CD4-positive, alpha-beta T cell treated with Interleukin-6 at 100 ng/mL for 8 hours (primary cell): ENCODE results near the gene CHST11.

ENCODE experiments used
- DNase-seq: peaks from one replicate; pipeline ENCODE4 v3.0.0-alpha.2; 2020; ENCODE audit warnings: mixed read lengths, low spot score

CHST11 gene

GRCh38 chr12:104673696-104674482 lies 217.1 kb downstream of the CHST11 start:
- no peak for DNase-seq

DNA sequence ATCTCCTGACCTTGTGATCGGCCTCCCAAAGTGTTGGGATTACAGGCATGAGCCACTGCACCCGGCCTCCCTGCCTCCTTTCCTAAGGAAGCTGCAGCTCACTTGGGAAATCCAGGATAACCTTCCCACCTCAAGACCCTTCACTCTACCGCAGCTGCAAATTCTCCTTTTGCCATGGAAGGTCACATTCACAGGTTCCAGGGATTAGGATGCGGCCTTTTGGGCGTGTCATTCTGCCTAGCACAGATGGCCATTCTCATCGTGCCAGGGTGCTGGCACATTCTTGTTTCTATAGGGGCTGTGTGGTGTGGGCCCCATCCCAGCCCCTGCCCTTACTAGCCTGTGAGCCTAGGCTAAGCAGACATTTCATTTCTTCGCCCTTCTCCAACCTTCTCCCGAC lies 219.9 kb downstream of the CHST11 start:
- no peak for DNase-seq

DNA sequence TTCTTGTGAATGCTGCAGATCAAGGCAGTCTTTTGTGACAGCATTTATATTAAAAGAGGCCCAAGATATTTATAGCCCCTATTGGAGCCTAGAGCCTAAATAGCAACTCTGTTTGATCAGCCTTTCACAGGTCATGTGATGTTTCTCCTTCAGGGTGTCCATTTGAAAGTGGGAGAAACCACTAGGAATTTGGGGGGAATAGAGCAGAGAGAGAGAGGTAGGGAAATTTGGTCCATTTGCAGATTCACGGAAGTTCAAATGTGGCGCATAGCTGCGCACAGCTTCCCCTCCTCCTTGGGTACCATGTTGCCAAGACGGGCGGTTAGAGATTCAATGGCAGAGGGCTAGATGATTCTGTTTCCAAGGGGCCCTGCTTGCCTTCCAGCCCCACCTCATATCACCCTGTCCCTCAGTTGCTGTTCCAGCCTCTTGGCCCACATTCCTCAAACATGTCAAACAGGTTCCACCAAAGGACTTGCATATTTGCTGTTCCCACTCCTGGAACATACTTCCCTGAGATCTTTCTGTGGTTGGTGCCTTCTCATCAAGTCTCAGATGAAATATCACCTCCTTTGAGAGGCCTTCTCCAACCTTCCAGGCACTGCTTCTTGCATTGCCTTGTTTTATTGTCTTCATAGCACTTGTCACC lies 220.8 kb downstream of the CHST11 start:
- DNase-seq, result no peak

- peak; percentile 43 for DNase-seq
Measured at GRCh38 chr12:104680070-104680469, 223.3 kb downstream of the CHST11 start.

DNA sequence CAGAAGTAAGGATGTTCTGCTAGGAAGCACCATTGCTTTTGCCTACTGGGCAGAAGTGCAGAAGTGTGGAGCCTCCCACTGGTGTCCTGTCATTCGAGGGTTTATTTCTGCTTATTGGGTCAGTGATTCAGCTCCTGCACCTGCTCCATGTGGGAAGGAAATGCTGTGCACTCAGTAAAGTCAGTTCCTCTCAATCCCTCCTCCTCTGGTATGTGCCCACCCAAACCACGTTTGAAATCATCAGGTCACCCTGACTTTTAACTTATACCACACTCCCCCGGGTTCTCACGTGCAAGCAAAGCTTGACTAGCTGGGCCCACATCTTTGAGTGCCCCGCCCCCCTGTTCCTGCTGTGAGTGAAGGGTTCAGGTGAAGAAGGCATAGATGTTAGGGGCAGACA lies 223.7 kb downstream of the CHST11 start:
- no peak for DNase-seq

DNA sequence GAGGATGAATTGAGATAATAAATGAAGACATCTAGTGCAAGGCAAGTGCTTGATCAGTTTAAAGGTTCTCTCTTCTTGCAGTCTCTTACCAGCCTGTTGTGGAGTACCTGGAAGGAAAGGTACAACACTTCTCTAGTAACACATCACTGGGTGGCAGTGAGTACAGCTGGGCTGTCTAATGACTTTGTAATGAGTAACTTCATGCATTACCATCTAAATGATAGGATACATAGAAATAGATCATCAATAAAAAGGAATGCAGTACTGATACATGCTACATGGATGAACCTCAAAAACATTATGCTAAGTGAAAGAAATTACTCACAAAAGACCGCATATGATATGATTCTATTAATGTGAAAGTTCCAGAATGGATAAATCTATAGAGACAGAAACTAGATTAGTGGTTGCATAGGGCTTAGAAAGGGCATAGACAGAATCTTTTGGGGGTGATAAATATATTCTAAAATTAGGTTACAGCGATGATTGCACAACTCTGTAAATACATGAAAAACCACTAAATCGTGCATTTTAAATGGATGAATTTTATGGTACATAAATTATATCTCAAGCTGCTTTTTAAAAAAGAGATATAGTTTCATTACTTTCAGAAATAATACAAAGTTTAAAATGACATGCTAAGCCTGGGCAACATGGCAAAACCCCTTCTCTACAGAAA lies 224.4 kb downstream of the CHST11 start:
- no peak for DNase-seq

DNA sequence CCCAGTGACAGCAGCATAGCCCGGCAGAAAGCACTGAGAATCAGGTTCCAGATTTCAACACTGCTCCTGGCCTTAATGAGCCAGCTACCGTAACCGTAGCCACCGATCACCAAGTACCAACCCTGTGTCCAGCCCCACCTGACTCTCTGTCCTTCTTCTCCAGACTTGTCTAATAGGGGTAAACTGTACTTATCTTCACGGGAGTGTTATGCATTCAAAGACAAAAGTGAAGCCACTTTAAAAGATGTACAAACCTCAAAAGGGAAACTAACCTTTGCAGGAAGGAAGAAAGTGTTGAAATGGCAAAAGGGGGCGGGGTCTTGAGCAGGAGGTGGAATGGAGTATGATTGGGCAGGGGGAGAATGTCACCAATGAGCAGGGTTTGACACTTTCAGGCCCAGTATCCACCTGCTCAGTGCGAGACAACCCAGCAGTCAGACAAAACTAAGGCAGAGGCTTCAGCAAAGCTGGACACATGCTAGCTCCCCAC lies 226.1 kb downstream of the CHST11 start:
- DNase-seq, result peak; percentile 68

- no peak for DNase-seq
Measured at GRCh38 chr12:104683831-104684503, 227.2 kb downstream of the CHST11 start.

DNA sequence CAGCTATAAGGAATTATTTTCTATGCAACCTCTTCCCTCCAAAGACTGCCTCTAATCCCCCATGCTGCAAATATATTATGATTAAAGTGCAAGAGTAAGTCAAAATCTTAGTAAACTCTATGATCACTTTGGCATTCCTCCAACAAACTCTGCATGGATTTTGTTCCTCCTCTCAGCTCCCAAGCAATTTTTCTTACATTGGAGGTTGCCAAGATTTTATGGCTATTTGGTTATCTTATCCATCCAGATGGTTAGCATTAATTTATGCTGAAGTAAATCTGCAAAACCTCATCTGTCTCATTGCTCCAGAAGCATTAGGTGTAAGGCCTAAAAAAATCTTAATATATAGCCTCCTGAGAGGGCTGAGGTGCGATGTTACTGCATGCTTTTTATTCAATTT lies 228.1 kb downstream of the CHST11 start:
- no peak for DNase-seq

DNA sequence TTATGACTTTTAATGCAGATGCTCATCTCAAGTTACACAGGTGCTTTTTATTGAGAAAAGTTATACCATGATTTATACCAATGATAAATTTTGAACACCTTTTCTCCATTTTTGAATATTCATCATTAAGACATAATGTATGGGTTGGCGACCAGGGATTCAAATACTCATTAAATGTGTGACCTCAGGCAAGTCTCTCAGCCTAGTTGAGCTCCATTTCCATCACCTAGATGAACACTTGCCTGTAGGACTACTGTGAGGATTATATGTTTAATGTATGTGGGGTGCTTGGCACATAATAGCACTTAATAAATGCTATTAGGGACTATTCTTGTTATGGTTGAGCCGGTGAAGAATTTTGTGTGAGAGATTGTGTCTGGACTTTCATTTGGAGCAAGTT lies 228.6 kb downstream of the CHST11 start:
- DNase-seq, result no peak

GRCh38 chr12:104686196-104686595 lies 229.4 kb downstream of the CHST11 start:
- DNase-seq, result no peak

- DNase-seq, result peak; percentile 48
Measured at GRCh38 chr12:104687823-104688573, 231.2 kb downstream of the CHST11 start.

DNA sequence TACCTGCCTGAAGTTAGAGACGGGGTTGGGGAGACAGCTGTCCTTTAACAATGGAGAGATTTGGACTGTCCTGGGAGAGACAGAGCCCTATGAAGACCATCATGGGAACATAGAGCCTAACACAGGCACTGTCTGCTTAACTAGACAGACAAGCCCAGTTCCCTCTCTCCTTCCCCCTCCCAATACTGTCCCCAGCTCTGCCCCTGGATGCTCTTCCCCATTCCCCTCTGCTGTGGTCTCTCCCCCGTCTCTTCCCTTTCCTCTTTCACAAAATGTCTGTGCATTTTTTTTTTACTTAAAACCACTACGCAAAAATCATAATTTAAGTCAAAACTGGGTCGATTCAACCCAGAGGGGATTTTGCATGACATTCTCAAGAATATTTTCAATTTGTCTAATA lies 232.9 kb downstream of the CHST11 start:
- DNase-seq, result no peak

DNA sequence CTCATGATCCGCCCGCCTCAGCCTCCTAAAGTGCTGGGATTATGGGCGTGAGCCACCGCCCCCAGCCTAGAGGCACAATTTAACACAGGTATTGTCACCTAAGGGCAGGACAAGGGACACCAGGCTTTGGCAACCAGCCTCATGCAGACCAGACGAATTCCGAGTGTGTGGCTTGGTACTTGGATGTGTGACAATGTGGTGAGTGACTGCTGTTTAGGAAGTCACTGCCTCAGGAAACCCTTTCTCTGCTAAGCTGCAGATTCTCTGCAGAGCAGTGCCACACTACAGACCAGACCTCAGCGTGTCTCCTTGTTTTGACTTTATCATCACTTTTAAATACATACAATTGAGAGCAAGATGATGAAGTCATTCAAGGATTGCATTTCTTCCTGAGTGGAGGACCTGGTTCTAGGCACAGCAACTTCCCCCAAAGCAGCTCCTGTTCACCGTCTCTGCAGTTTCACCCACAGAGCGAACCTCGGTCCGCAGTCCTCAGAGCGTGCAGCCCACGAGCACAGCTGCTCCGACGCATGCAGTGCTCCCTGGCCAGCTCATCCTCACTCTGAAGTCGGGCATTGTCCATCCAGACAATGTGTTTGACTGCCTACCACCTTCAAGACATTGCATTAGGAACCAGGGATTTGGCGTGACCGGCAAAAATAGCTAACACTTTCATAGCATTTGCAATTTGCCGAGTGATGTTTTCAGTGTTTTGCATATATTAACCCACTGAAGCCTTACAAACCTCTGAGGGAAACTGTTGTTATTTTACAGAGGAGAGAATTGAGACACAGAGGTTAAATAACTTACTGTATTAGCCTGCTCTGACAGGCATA lies 235.2 kb downstream of the CHST11 start:
- DNase-seq, result no peak

- DNase-seq, result no peak
Measured at GRCh38 chr12:104692557-104693218, 235.9 kb downstream of the CHST11 start.

- DNase-seq, result no peak
Measured at GRCh38 chr12:104693493-104693892, 236.7 kb downstream of the CHST11 start.

GRCh38 chr12:104694161-104694560 lies 237.4 kb downstream of the CHST11 start:
- DNase-seq, result no peak

DNA sequence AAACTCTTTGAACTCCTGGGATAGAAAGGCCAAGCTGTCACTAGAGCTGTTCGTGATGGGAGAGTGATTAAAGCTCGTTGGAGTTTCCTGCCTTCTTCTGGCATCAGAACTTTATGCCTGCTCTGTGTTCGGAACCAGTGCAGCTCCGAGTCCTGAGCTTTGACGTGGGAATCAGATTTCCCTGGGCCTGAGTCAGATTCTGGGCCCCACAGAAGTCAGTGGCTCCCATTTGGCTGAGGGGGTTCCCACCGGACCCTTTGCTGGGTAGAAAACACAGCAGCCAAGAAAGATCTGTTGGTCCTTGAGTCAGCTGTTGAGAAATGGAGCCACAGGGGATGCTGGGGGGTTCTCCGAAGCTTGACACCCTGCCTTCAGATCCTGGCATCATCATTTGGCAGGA lies 238.0 kb downstream of the CHST11 start:
- no peak for DNase-seq

- DNase-seq, result peak; percentile 72
Measured at GRCh38 chr12:104695453-104696148, 238.9 kb downstream of the CHST11 start.

GRCh38 chr12:104697186-104697585 lies 240.4 kb downstream of the CHST11 start:
- no peak for DNase-seq
